NCI-H2107 (cell line): ENCODE data around the gene RETSAT.
"Not testable (repeated sequence)": the region's sequence is repeated elsewhere in the genome, so short reads cannot be mapped to it uniquely, and the experiment has no call there.

ENCODE experiments used
- DNase-seq: peaks from one replicate; lab custom pipeline; 2025; lab: John Stamatoyannopoulos, UW

RETSAT gene

DNA sequence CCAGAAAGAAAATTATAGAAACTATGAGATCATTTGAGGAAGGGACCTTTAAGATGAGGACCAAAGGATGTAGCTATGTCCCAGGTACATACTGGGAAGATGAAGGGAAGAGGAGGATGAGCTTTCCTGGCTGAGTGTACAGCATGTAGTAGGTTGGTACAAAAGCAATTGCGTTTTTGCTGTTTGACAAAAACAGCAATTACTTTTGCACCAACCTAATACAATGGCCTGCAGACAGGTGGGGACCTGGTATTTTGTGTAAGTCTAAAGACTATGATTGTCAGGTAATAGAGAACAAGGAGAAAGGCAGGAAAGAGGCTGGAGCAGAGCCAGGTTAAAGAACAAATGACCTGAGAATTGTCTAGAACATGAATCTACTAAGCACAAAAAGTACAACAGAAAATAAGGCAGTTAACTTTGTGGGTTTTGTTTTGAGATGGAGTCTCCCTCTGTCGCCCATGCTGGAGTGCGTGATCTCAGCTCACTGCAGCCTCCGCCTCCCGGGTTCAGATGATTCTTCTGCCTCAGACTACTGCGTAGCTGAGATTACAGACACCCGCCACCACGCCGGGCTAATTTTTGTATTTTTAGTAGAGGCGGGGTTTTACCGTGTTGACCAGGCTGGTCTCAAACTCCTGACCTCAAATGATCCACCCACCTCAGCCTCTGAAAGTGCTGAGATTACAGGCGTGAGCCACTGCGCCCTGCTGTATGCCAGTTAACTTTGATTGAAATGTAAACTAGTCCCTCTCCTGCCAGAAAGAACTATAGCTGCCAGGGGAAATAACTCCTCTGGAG, 23.3 kb downstream of the RETSAT start:
- no peak for DNase-seq

DNA sequence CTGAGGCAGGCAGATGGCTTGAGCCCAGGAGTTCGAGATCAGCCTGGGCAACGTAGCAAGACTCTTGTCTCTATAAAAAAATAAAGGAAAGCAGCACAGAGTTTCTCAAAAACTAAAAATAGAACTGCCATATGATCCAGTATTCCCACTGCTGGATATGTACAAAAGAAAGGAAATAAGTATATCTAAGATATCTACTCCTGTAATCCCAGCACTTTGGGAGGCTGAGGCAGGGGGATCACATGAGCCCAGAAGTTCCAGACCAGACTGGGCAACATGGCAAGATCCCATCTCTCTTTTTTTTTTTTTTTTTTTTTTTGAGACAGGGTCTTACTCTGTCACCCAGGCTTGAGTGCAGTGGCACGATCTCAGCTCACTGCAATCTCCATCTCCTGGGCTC, 24.6 kb downstream of the RETSAT start:
- DNase-seq: not testable (repeated sequence)

GRCh38 chr2:85329181-85329651, 25.1 kb downstream of the RETSAT start:
- DNase-seq: no peak

DNA sequence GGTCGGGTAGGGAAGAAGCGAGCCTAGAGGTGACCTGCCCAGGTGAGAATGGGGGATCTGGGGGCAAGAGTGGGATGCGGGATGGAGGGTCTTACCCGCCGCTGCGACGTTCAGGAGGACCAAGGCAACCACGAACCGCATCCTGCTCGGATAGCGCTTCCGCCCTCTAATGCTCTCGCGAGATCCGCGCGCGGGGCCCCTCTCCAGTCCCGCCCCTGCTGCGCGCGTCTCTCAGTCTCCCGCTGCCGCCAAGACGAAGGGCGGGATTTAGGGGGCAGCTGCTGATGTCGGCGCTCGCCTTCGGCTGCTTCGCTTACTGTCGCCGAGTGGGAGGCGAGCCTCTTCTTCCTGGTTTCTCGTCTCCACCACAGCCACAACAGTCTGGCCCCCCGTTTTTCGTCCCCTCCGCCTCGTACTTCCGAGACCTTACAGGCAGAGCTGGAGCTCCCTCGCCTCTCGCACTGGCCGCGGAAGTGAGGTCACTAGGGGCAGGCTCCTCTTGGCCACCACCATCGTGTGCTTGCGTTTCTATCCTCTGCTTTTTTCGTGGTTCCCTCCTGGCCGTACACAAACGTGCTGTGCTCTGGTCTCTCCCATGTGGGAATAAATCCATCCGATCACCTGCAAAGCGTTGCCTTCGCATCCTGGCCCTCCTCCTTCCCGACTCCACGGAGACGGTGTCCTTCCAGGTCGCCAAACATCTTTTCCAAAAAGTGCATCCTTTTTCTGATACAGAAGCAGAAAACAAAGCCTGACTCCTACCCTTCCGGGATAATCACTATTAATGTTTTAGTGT, 26.3 kb downstream of the RETSAT start, which contains the start of gene TGOLN2:
Gene TGOLN2 (minus strand): TSS at position 168 of the 796 bp plus-strand sequence. CDS start 27 bp downstream, at position 141.
- DNase-seq: peak; percentile 90

- DNase-seq: no peak
Measured at GRCh38 chr2:85327160-85327821, 27.0 kb downstream of the RETSAT start.

DNA sequence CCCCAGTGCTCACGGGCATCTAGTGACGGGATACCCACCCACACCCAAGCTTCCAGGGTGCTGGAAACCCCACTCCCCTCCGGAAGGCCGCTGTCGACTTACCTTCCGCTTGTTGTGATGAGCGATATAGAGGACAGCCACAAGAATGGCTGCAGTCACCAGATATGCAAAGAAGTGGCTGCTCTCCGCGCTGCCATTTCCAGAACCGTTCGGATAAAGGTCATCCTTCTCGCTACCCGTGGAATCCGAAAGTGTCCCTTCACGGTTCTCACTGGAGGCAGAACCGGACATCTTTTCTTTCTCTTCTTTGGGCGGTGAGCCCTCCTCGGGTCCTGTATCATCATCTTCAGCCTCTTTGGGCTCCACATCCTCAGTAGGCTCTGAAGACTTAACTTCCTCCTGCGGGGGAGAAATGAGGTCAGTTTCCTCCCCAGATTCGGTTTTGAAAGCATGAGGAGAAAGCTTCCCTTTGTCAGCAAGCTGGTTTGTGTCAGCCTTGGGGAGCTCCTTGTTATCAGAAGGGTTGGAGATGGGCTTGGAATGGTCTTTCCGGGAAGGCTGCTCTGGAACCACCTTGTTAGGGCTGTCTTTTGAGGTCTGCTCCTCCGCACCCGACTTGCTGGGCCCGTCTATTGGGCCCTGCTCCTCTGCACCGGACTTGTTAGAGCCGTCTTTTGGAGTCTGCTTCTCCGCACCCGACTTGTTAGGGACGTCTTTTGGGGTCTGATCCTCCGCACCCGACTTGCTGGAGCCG, 27.7 kb downstream of the RETSAT start:
- DNase-seq: no peak

DNA sequence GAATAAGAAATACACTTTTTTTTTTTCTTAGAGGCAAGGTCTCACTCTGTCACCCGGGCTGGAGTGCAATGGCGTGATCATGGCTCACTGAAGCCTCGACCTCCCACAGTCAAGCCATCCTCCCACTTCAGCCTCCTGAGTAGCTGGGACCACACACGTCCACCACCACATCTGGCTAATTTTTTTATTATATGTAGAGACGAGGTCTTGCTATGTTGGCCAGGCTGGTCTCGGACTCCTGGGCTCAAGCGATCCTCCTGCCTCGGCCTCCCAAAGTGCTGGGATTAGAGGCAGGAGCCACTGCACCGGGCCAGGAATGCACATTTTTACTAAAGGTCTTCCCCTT, 28.9 kb downstream of the RETSAT start:
- DNase-seq: no peak

DNA sequence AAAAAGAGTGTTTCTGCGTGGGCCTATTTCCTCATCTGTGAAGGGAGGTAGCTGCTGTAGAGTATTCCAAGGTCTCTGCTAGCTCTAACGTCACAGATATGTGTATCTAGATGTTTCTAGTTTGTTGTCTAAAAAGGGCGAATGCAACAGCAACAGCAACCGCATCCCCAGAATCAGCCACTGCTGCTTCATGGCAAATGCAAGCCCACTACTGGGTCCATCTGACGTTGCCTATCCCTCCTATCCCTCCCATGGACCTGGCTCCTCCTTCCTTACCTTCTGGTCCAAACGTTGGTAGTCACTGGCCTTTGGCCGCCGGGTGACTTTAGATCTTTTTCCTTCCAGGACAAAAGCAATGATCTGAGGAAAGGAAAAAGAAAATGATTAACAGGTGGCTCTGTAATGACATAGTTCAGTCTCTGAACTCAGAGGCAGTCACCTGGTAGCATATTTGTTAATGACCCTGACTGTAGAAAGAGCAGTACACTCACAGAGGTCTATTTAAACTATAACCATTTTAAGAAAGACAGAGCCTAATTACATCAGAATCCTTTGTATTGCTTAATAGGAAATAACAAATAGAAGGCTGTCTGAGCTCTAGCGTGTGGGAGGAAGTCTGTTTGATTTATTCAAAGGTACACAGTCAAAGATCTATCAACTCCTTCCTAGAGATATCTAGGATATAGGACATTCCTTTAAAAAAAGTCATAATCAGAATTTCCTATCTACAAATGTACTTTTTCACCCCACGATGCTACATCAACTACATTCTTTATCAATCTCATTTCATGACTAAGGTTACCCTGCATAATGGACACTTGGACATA, 29.5 kb downstream of the RETSAT start:
- DNase-seq: no peak

DNA sequence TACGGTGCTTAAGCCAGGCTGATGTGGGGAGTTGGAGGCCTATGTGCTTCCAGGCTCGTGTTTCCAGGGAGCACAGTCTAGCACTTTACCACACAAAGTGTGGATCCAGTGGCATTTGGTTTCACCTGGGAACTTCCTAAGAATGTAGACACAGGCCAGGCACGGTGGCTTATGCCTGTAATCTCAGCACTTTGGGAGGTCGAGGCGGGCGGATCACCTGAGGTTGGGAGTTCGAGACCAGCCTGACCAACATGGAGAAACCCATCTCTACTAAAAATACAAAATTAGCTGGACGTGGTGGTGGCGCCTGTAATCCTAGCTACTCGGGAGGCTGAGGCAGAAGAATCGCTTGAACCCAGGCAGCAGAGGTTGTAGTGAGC, 30.4 kb downstream of the RETSAT start:
- DNase-seq: not testable (repeated sequence)

DNA sequence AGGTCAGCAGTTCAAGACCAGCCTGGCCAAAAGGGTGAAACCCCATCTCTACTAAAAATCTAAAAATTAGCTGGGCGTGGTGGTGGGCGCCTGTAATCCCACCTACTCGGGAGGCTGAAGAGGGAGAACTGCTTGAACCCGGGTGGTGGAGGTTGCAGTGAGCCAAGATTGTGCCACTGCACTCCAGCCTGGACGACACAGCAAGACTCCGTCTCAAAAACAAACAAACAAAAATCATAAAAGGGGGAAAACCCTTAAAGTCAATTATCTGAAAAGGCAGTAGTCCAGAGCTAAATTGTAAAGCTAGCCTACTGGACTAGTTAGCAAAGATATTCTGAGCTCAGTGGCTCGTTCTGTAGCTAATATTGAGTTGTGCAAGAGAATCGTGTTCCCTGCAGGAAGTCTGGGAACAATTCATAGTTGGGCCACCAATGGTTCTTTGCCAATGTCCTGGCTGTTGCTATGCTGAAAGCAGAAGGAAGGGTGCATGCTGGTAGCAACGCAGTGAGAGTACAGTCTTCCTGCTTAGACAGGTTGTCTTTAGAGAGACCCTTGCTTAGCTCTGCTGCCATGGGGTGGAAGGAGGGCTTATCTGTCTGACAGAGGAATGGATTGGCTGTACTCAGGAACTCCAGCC, 30.9 kb downstream of the RETSAT start:
- no peak for DNase-seq

GRCh38 chr2:85319796-85320195, 34.5 kb downstream of the RETSAT start:
- no peak for DNase-seq

GRCh38 chr2:85318222-85319074, 35.9 kb downstream of the RETSAT start:
- peak; percentile 27 for DNase-seq

GRCh38 chr2:85315921-85316320, 38.4 kb downstream of the RETSAT start:
- not testable (repeated sequence) for DNase-seq

DNA sequence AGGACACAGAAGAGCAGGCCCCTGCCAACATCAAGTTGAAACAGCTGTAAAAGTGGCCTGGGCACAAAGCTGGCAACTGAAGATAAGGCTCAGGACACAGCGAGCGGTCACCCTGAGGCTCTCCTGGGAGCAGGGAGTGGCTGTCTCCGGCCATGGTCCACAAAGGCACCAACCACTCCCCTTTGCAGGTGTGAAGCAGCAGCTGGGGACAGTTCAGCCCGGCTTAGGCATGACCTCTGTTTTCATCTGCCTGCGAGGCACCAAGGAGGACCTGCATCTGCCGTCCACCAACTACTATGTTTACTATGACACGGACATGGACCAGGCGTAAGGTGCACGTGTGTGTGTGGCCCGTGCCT, 39.5 kb downstream of the RETSAT start:
- DNase-seq: no peak

- no peak for DNase-seq
Measured at GRCh38 chr2:85312404-85312803, 41.9 kb downstream of the RETSAT start.

GRCh38 chr2:85310330-85310729, 44.0 kb downstream of the RETSAT start:
- DNase-seq: no peak

- DNase-seq: no peak
Measured at GRCh38 chr2:85309699-85310321, 44.5 kb downstream of the RETSAT start.

DNA sequence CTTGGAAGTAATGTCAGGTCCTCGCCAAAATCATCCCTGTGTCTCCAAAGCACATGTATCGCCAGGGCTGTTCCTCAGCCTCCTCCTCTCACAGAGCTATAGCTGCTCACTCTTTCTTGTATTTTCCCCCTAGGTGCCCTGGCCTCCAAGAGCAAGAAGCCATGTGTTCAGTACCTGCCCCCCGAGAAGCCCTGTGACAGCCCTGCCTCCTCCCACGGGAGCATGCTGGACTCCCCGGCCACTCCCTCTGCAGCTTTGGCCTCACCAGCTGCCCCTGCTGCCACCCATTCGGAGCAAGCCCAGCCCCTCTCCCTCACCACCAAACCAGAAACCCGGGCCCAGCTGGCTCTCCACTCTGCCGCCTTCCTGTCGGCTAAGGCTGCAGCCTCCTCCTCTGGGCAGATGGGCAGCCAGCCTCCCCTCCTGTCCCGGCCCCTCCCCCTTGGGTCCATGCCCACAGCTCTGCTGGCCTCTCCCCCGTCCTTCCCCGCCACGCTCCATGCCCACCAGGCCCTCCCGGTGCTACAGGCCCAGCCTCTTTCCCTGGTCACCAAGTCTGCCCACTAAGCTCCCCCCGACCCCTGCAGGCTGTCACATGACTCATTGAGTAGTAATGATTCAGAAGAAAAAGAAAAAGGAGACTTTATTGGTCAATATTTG, 45.3 kb downstream of the RETSAT start:
- peak; percentile 11 for DNase-seq

- no peak for DNase-seq
Measured at GRCh38 chr2:85308201-85308600, 46.1 kb downstream of the RETSAT start.
